Liver (tissue), 3 donors: Measurements from ENCODE around the gene GUCD1.

Source experiments
- CTCF ChIP-seq: fragments of 150-350 bp; IDR thresholded peaks from 2 replicates; pipeline ENCODE4 v1.5.1; 2017; ENCODE audit warnings: improper control_type of control experiment, low read depth, low read length; ENCODE audit not compliant: missing input control
- SP1 ChIP-seq: IDR thresholded peaks from 2 replicates; pipeline ENCODE4 v1.6.1; 2018; ENCODE audit warnings: antibody characterized with exemption, mild to moderate bottlenecking
- TAF1 ChIP-seq: conservative IDR thresholded peaks from 2 replicates; pipeline ENCODE4 v1.6.1; 2016; ENCODE audit warnings: antibody characterized with exemption, mild to moderate bottlenecking
- TF ChIP-seq, protein P1 (sequence below): IDR thresholded peaks from 2 replicates; pipeline ENCODE4 v1.6.1; 2016; ENCODE audit warnings: antibody characterized with exemption
- donor health status: healthy.
- donor health status: healthy.

DNA sequence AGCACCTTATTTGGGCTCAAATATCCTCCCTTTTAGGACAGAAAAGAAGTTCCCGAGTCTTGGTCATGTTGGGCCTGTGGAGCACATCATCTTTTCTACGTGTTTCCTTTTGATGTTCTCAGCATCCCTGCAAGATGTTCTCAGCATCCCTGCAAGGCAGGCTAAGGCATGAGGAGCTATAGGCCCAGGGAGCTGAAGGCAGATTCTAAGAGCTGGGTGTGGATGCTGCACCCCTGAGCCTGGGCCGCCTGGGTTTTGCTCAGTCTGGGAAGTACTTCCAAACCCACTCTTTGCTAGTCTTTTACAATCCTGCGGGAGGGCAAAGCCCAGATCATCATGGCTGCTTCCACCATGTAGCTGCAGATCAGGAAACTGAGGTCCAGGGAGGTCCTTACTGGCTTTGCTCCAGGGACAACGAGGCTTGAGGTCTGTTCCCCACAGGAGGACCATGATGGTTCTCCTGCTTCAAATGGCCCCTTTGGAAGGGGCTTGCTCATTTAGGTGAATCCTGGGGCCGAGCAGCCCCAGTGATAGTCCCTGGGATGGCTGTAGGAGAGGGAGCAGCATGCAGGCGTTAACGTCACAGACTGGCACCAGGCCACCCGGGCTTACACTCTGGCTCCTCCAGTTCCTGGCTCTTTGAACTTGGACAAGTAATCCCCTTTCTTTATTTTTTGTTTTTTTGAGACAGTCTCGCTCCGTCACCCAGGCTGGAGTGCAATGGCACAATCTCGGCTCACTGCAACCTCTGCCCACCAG is 27.3 kb upstream of the GUCD1 start:
- no peak for TF ChIP-seq CTCF
- TF ChIP-seq SP1: no peak
- TF ChIP-seq, protein P1, sequence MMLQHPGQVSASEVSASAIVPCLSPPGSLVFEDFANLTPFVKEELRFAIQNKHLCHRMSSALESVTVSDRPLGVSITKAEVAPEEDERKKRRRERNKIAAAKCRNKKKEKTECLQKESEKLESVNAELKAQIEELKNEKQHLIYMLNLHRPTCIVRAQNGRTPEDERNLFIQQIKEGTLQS: no peak
- no peak for TF ChIP-seq TAF1
